ENCODE results near the gene MFN2.
"Not testable (repeated sequence)": the region's sequence is repeated elsewhere in the genome, so short reads cannot be mapped to it uniquely, and the experiment has no call there.

The MFN2 gene

DNA sequence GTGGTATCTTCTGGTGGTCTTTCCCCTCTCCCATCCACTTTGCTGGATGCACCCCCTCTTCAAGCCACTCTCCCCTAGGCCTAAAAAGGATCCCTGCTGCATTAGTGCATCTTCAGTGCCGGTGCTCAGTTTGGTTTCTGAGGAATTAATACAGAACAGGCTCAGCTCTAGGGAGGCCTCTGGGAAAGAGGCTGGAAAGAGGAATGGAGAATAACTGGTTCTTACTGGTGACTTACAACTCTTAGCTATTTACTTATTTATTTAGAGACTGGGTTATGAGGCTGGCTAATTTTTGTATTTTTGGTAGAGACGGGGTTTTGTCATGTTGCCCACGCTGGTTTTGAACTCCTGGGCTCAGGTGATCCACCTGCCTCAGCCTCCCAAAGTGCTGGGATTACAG lies 19.0 kb downstream of the MFN2 start:
- no peak for DNase-seq (ENCODE audit: low read depth)

- DNase-seq (ENCODE audit: low read depth) = peak; percentile 69
Measured at GRCh38 chr1:12001249-12001917, 21.1 kb downstream of the MFN2 start.

GRCh38 chr1:12001996-12002493 lies 21.8 kb downstream of the MFN2 start:
- no peak for DNase-seq (ENCODE audit: low read depth)

GRCh38 chr1:12003762-12004161 lies 23.5 kb downstream of the MFN2 start:
- no peak for DNase-seq (ENCODE audit: low read depth)

- no peak for DNase-seq (ENCODE audit: low read depth)
Measured at GRCh38 chr1:12005488-12006166, 25.4 kb downstream of the MFN2 start.

GRCh38 chr1:12006167-12006921 lies 26.1 kb downstream of the MFN2 start:
- DNase-seq (ENCODE audit: low read depth) = no peak

GRCh38 chr1:12007204-12007603 lies 27.0 kb downstream of the MFN2 start:
- DNase-seq (ENCODE audit: low read depth) = no peak

DNA sequence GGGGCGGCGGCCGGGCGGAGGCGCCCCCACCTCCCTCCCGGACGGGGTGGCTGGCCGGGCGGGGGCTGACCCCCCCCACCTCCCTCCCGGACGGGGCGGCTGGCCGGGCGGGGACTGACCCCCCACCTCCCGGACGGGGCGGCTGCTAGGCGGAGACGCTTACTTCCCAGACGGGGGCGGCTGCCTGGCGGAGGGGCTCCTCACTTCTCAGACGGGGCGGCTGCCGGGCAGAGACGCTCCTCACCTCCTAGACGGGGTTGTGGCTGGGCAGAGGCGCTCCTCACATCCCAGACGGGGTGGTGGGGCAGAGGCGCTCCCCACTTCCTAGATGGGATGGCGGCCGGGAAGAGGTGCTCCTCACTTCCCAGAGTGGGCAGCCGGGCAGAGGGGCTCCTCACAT lies 28.1 kb downstream of the MFN2 start:
- DNase-seq (ENCODE audit: low read depth) = not testable (repeated sequence)

DNA sequence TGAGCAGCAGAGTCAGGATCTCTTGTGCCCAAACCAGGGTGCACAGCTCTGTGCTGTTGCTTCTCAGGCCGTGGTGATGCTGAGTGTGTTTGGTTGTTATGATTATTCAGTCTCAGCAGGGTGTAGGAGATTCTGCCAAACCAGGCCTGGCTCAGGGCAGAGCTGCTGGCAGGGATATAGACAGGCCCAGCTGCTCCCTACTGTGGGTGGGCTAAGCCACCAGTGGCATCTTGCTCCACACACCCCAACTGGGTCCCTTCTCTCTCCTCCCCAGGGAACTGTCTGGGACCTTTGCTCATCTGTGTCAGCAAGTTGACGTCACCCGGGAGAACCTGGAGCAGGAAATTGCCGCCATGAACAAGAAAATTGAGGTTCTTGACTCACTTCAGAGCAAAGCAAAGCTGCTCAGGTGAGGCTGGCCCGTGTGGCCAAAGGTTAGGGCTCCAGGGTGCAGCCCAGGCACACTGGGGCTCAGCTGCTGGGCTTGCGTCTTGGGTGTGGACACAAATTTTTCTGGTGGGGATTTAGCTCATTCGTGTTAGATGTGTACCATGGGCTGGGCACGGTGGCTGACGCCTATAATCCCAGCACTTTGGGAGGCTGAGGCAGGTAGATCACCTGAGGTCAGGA lies 29.2 kb downstream of the MFN2 start:
- no peak for DNase-seq (ENCODE audit: low read depth)

DNA sequence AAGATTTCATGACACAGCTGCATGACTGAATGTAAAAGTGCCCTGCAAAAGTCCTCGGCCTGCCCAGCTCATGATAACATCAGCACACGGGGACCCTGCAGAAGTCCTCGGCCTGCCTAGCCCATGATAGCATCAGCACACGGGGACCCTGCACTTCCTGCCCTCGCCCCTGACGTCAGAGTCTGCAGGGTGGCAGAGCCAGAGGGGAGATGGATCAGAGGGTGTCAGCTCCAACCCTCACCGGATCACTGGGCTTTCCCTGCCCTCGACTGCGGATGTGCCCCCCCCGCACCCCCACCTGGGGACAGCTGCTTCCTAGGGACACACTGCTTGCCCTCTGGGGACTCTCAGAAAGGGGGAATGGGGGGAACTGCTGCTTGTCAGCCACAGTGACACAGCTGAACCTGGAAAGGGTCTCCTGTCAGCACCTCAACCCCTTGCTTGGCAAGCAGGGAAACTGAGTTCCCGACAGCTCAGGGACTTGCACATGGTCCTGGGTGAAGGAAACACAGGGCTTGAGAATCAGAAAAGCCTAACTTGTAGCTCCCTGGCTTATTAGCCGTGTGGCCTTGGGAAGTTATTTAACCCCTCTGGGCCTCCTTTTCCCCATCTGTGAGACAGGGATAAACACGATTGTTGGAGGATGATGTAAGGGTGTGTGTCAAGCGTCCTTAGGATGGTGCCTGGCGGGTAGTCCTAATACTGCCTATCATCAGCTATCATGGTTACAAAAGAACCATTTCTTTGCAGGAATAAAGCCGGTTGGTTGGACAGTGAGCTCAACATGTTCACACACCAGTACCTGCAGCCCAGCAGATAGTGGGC lies 30.7 kb downstream of the MFN2 start:
- DNase-seq (ENCODE audit: low read depth) = no peak

DNA sequence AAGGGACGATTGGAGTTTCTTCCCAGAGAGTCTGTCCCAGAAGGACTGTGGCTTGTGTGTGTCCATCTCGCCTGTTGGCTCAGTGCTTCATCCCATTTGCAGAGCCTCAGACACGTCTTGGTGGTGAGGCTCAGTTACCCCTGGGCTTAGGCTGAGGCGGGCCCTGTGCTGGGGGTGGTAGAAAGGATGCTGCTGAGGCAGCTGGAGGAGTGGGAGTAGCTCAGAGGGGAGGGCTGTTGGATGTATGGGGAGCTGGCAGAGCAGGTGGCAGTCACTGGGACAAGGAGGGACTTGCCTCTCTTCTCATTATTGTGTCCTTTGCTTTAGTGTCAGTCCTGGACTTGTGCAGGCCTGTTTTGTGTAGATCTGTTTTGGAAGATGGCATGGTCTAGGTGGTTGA lies 31.8 kb downstream of the MFN2 start:
- DNase-seq (ENCODE audit: low read depth) = no peak

GRCh38 chr1:12012560-12013316 lies 32.5 kb downstream of the MFN2 start:
- DNase-seq (ENCODE audit: low read depth) = no peak

GRCh38 chr1:12014141-12014991 lies 34.1 kb downstream of the MFN2 start:
- no peak for DNase-seq (ENCODE audit: low read depth)

- DNase-seq (ENCODE audit: low read depth) = no peak
Measured at GRCh38 chr1:12015001-12015491, 34.8 kb downstream of the MFN2 start.

- DNase-seq (ENCODE audit: low read depth) = no peak
Measured at GRCh38 chr1:12015499-12015898, 35.3 kb downstream of the MFN2 start.

DNA sequence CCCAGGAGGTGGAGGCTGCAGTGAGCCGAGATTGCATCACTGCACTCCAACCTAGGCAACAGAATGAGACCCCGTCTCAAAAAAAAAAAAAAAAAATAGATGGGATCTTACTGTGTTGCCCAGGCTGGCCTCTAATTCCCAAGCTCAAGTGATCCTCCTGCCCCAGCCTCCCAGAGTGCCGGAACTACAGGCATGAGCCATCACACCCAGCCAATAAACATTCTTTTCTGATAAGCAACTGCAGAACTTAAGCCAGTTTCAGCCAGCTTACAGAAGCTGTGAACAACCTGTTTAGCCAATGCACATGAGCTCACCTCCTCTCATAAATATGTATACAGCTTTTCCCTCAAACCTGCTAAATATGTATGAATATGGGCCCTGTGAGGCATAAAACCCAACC lies 35.9 kb downstream of the MFN2 start:
- DNase-seq (ENCODE audit: low read depth) = no peak

DNA sequence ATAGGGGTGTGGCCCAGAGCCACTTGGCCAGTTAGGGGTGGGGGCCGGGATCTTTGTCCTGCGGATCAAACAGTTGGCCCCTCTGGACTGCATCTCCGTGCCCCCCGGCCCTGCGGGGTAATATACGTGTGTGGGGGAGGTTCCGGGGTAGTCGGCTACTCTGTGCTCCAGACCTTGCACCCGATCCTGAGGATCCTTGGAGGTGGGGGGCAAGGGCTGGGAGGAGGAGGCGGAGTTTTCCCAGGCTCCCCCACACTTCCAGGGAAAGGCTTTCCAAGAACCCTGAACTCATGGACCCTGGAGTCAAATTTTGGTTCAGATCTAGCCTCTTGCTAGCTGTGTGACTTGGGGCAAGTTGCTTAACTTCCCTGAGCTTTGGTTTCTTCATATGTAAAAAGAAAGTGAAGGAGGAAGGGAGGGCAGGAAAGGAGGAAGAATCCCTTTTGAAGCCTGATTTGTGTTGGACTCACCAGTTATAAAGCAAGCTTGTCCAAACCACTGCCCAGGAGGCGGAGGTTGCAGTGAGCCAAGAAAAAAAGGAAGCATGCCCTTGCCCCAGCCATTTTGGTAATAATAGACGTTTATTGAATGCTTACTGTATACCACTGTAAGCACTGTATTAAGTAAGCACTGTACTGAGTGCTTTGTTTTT lies 39.7 kb downstream of the MFN2 start:
- DNase-seq (ENCODE audit: low read depth) = no peak

- DNase-seq (ENCODE audit: low read depth) = no peak
Measured at GRCh38 chr1:12021616-12022015, 41.4 kb downstream of the MFN2 start.

GRCh38 chr1:12022036-12022435 lies 41.8 kb downstream of the MFN2 start:
- DNase-seq (ENCODE audit: low read depth) = no peak
